Measurements from ENCODE around the gene TM7SF2.
A peak's percentile ranks its signal among the peaks of the same experiment; 100 is the strongest.

GRCh38 chr11:65113361-65113756 lies 1.7 kb downstream of the TM7SF2 start:
- TF ChIP-seq CTCF (IDR thresholded peaks at IDR 0.05): peak in 1 of 5 experiments; percentile 9
- TF ChIP-seq POLR2A (IDR thresholded peaks at IDR 0.05): no peak
- no peak for TF ChIP-seq EP300 (IDR thresholded peaks at IDR 0.05)
